Measurements from ENCODE around the gene BARX1. TPM values are rescaled to one million over a fixed set of nuclear protein-coding genes. Genes with fewer than 3 reads are reported as not detected.

The BARX1 gene
- total RNA-seq, 1 donor from 2014 or later = not detected

DNA sequence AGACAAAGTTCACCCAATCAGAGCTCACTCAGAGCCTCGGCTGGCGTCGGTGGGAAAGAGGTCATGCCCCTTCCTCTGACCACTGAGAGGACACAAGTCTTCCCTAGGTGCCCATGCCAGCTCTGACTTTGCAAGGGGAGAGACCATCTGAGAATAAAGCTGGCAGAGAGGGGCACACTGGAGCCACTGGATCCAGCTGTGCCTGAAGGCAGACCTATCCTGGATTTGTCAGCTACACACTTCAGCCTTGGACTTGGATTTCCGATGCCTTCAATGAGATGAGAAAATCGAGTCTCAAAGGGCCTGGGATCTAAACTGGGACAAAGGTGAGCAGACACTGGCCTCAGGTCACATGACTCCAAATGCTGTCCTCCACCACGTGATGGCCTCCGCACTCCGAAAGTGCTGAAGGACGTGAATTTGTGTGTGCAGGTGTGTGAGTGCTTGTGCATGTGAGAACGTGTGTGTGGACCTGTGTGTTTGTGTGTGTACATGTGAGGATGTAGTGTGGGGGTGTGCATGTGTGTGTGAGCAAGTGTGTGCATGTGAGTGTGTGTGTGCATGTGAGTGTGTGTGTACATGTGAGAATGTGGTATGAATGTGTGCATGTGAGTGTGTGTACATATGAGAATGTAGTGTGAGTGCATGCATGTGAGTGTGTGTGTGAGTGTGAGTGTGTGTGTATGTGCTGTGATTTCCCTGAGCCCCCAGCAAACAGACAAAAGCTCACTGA lies 37.9 kb downstream of the BARX1 start:
- no peaks in the 10 kb centered on the region for H3K9me3 Mint-ChIP-seq
- H3K36me3 Mint-ChIP-seq (ENCODE audit: low read depth) = no peaks in the 10 kb centered on the region

DNA sequence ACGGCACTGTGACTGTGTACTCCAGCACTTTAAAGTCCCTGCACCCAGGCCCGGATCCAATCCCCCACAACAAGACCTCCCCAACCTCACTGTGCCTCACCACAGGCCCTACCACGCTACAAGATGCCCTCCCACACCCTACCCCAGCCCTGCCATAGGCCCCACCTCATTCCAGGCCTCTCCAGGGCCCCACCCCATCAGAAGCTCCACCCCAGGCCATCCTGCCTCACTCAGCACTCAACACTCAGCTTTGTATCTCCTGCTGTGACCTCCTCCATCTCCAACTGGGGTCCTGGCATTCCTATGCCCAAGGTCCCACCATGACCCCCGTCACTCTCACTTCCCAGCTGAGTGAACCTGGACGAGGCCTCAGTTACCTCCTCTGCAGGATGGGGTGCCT lies 38.8 kb downstream of the BARX1 start:
- ATAC-seq (ENCODE audit: low read depth) = no peak
- CTCF ChIA-PET = no interaction called here
- H3K36me3 Mint-ChIP-seq (ENCODE audit: low read depth) = no peaks in the 10 kb centered on the region

More for the DNA sequence above, 37.9 kb downstream of the BARX1 start:
- ATAC-seq (ENCODE audit: low read depth) (no peak), DNase-seq (no peak)
- POLR2A ChIA-PET = no interaction called here
- H3K27ac Mint-ChIP-seq = no peak overlapping the region
- CTCF ChIA-PET = no interaction called here
- peaks cover 4% of the 10 kb centered on the region for H3K4me1 Mint-ChIP-seq
- TF ChIP-seq, protein P1, sequence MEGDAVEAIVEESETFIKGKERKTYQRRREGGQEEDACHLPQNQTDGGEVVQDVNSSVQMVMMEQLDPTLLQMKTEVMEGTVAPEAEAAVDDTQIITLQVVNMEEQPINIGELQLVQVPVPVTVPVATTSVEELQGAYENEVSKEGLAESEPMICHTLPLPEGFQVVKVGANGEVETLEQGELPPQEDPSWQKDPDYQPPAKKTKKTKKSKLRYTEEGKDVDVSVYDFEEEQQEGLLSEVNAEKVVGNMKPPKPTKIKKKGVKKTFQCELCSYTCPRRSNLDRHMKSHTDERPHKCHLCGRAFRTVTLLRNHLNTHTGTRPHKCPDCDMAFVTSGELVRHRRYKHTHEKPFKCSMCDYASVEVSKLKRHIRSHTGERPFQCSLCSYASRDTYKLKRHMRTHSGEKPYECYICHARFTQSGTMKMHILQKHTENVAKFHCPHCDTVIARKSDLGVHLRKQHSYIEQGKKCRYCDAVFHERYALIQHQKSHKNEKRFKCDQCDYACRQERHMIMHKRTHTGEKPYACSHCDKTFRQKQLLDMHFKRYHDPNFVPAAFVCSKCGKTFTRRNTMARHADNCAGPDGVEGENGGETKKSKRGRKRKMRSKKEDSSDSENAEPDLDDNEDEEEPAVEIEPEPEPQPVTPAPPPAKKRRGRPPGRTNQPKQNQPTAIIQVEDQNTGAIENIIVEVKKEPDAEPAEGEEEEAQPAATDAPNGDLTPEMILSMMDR (IDR thresholded peaks at IDR 0.05) = no peak
- intact Hi-C loops (cut with micrococcal nuclease) = no loop called here
- no peak overlapping the region for H3K4me3 Mint-ChIP-seq
- peaks cover 3% of the 10 kb centered on the region for H3K27me3 Mint-ChIP-seq

DNA sequence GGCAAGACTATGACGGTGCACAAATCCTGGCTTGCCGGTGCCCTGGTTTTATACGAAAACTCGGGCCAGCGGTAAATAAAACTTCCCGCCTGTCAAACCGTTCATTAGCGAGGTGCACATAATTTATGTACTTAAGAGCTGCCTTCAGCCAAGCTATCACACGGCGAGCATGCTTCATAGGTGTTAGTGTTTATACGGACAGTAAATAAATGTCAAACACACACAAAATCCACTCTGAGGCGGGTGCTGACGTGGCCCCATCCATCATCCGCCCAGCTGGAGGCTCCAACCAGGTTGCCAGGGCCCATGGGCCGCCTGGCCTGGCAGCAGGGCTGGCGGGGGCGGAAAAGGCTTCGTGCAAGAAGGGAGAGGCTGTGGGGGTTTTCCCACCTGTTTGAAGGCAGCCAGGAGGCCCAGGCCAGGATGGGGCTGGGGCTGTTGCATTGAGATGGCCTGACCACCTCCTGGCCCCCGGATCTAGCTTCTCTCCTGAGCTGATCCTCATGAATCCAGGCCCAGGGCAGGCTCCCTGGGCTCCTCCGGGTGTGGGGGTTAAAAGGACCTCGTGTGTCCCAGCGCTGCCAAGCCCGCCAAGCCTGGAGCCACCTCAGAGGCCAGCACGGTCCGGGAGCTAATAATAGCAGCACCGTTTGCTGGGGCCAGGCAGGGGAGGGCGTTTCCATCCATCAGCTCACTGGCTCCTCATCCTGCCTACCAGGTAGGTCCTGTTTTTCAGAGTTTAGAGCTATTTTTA lies 43.2 kb downstream of the BARX1 start:
- ChIA-PET POLR2A (no interaction called here), CTCF (no interaction called here)
- H3K9me3 Mint-ChIP-seq = no peaks in the 10 kb centered on the region
- H3K4me1 Mint-ChIP-seq = peaks cover 8% of the 10 kb centered on the region
- intact Hi-C loops (cut with micrococcal nuclease) = no loop called here
- no peak overlapping the region for H3K27ac Mint-ChIP-seq
- TF ChIP-seq, protein P1 (IDR thresholded peaks at IDR 0.05) = no peak
- no peak for ATAC-seq (ENCODE audit: low read depth)
- no peak overlapping the region for H3K4me3 Mint-ChIP-seq
- peaks cover 14% of the 10 kb centered on the region for H3K27me3 Mint-ChIP-seq
- no peak for DNase-seq
- H3K36me3 Mint-ChIP-seq (ENCODE audit: low read depth) = no peaks in the 10 kb centered on the region

More for the DNA sequence above, 38.8 kb downstream of the BARX1 start:
- no peak overlapping the region for H3K27ac Mint-ChIP-seq
- TF ChIP-seq, protein P1 (IDR thresholded peaks at IDR 0.05) = no peak
- peaks cover 5% of the 10 kb centered on the region for H3K4me1 Mint-ChIP-seq
- no peak for DNase-seq
- intact Hi-C loops (cut with micrococcal nuclease) = no loop called here
- H3K27me3 Mint-ChIP-seq = peaks cover 3% of the 10 kb centered on the region
- no peak overlapping the region for H3K4me3 Mint-ChIP-seq
- no peaks in the 10 kb centered on the region for H3K9me3 Mint-ChIP-seq
- POLR2A ChIA-PET = no interaction called here

DNA sequence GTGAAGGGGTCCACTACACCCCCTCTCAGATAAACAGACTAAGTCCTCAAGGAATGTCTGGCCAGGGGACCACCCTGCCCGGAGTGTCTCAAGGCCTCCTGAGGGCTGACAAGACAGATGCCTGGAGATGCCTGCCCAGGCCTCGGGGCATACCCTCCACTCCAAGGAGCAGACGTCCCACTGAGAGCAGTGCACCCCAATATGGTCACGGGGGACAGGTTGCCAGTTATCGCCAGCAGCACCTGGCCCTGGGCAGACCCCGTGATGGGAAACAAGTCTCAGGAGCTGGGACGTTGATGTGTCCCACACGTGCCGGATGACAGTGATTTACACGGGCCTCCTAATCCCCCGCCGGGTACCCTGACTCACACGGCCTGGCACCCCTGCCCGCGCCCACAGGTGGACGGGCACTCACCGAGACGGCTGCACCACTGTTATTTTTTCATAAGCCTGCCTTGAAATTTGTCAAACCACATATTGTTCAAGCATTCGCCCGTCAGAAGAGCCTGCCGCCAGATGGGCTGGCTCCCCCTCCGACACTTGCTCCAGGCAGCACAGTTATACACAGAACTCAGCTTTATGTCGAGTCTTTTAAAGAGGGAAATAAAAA lies 43.9 kb downstream of the BARX1 start:
- intact Hi-C loops (cut with micrococcal nuclease) = no loop called here
- peaks cover 8% of the 10 kb centered on the region for H3K4me1 Mint-ChIP-seq
- H3K4me3 Mint-ChIP-seq = no peak overlapping the region
- H3K36me3 Mint-ChIP-seq (ENCODE audit: low read depth) = no peaks in the 10 kb centered on the region
- H3K27me3 Mint-ChIP-seq = peaks cover 16% of the 10 kb centered on the region
- CTCF ChIA-PET = no interaction called here
- H3K27ac Mint-ChIP-seq = no peak overlapping the region
- TF ChIP-seq, protein P1 (IDR thresholded peaks at IDR 0.05) = no peak
- no peaks in the 10 kb centered on the region for H3K9me3 Mint-ChIP-seq
- DNase-seq (no peak), ATAC-seq (ENCODE audit: low read depth) (no peak)
- POLR2A ChIA-PET = no interaction called here

DNA sequence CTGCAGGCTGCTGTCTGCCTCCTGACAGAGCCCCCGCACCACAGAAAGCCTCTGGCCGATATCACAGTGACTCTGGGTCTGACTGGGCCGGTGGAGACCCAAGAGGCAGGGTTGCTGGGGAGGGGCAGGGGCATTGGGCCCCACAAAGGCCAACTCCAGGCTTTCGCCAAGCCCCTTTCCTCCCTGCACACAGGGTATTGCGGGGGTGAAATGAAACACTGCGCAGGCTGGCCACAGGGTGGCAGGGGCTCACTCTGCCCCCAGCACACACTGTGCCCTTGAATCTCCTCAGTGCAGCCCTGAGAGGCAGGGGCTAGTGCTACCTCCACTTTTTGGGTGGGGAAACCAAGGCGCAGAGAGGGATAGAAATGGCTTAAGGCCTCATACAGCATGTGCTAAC lies 44.6 kb downstream of the BARX1 start:
- no peak overlapping the region for H3K4me3 Mint-ChIP-seq
- DNase-seq = no peak
- H3K4me1 Mint-ChIP-seq = peaks cover 8% of the 10 kb centered on the region
- POLR2A ChIA-PET = no interaction called here
- H3K27ac Mint-ChIP-seq = no peak overlapping the region
- ATAC-seq (ENCODE audit: low read depth) = no peak
- intact Hi-C loops (cut with micrococcal nuclease) = no loop called here
- CTCF ChIA-PET = no interaction called here
- no peaks in the 10 kb centered on the region for H3K36me3 Mint-ChIP-seq (ENCODE audit: low read depth)
- H3K9me3 Mint-ChIP-seq = no peaks in the 10 kb centered on the region
- TF ChIP-seq, protein P1 (IDR thresholded peaks at IDR 0.05) = no peak
- peaks cover 17% of the 10 kb centered on the region for H3K27me3 Mint-ChIP-seq
